ENCODE measurements around the gene SPOCK1.

- no peak for TF ChIP-seq CTCF (conservative IDR thresholded peaks at IDR 0.05 in 1 of 2, IDR thresholded peaks at IDR 0.05 in 1 of 2; ENCODE audit: extremely low read depth in 1 of 2, insufficient read depth in 1 of 2, low read depth in 1 of 2, low read length in 2 of 2)
- no peak for TF ChIP-seq EZH2 (IDR thresholded peaks at IDR 0.05; ENCODE audit: borderline replicate concordance, low read length)
Observed at GRCh38 chr5:137164961-137165360, 334.2 kb downstream of the SPOCK1 start.
